IPS-18a (cell line): ENCODE results near the gene CYBA.

ENCODE experiments used
- H3K27ac ChIP-seq: one replicate; pipeline ENCODE4 v1.5.1; 2013; ENCODE audit warnings: low read length
- H3K27me3 ChIP-seq: one replicate; pipeline ENCODE4 v1.6.1; 2013; ENCODE audit warnings: mild to moderate bottlenecking, low read length; ENCODE audit not compliant: control insufficient read depth, insufficient read depth
- H3K36me3 ChIP-seq: one replicate; pipeline ENCODE4 v1.6.1; 2013; ENCODE audit warnings: low read depth, low read length; ENCODE audit not compliant: control insufficient read depth
- H3K4me1 ChIP-seq: one replicate; pipeline ENCODE4 v1.6.1; 2013; ENCODE audit warnings: low read depth, low read length; ENCODE audit not compliant: control insufficient read depth
- H3K4me3 ChIP-seq: one replicate; pipeline ENCODE4 v1.5.1; 2013; ENCODE audit warnings: low read length
- H3K9ac ChIP-seq: one replicate; pipeline ENCODE4 v1.6.1; 2013; ENCODE audit warnings: mild to moderate bottlenecking, low read length, moderate library complexity
- H3K9me3 ChIP-seq: one replicate; pipeline ENCODE4 v1.6.1; 2013; ENCODE audit warnings: low read depth, low read length; ENCODE audit not compliant: control insufficient read depth

CYBA gene

DNA sequence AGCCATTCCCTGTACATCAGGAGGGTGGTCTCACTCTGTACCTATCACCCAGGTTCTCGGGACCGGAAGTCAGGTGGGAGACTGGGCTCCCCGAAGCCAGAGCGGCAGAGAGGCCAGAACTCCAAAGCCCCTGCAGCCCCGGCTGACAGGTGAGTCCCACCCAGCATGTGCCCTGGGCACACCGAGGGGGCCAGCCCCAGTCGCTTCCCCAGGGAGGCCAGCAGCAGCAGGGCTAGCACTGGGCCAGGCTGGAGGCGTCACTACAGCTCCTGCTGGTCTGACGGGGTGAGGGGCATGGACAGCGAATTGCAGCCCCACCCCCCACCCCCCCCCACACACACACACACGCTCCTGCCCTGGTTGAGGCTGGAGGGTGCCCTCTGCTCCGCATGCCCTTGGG is 20.4 kb downstream of the CYBA start:
- peaks cover 5% of the 10 kb centered on the region for H3K27me3 ChIP-seq
- no peak overlapping the region for H3K9ac ChIP-seq
- no peaks in the 10 kb centered on the region for H3K9me3 ChIP-seq
- H3K36me3 ChIP-seq: peaks cover 21% of the 10 kb centered on the region
- no peak overlapping the region for H3K4me3 ChIP-seq
- peaks cover 3% of the 10 kb centered on the region for H3K4me1 ChIP-seq
- H3K27ac ChIP-seq: no peak overlapping the region

DNA sequence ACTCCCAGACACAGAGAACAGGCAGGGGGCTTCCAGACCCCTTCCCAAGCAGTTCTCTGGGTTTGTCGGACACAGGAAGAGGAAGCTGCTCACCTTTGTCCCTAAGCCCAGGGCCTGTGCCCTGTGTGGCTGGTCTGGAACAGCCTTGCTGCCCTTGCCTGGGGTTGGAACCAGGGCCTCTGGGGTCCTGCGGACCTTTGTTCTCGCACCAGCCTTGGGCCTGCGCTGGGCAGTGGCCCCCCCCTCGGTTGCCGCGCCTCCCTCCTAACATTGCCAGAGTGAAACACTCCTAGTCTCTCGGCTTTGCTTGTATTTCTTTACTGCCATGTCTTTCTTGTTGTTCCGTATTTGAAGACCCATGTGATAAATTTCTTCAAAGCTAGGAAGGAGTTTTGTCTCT is 21.0 kb downstream of the CYBA start:
- Histone ChIP-seq H3K9ac (no peak overlapping the region), H3K9me3 (no peaks in the 10 kb centered on the region), H3K4me1 (peaks cover 3% of the 10 kb centered on the region), H3K4me3 (no peak overlapping the region), H3K36me3 (peaks cover 27% of the 10 kb centered on the region), H3K27ac (no peak overlapping the region), H3K27me3 (no peaks in the 10 kb centered on the region)

DNA sequence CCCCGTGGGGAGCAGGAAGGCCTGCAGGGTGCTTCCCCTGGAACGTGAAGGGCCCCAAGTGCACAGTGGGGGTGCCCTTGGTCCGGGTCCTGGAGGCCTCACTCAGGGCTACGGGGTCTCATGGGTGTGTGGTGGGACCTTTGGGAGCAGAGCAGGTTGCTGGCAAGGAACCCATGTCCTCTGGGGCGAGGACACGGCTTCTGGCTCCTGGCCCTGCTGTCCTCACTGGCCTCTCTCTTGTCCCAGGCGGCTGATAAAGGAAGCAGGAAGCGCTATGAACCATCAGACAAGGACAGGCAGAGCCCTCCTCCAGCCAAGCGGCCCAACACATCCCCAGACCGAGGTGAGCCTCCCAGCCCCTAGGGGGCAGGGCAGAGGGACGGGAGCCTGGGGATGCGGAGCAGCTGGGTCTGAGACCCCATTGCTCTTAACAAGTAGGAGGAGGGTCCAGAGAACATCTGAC is 22.3 kb downstream of the CYBA start:
- Histone ChIP-seq H3K36me3 (peaks cover 38% of the 10 kb centered on the region), H3K9me3 (no peaks in the 10 kb centered on the region), H3K4me3 (no peak overlapping the region), H3K27ac (no peak overlapping the region), H3K4me1 (no peaks in the 10 kb centered on the region), H3K27me3 (no peaks in the 10 kb centered on the region), H3K9ac (no peak overlapping the region)

DNA sequence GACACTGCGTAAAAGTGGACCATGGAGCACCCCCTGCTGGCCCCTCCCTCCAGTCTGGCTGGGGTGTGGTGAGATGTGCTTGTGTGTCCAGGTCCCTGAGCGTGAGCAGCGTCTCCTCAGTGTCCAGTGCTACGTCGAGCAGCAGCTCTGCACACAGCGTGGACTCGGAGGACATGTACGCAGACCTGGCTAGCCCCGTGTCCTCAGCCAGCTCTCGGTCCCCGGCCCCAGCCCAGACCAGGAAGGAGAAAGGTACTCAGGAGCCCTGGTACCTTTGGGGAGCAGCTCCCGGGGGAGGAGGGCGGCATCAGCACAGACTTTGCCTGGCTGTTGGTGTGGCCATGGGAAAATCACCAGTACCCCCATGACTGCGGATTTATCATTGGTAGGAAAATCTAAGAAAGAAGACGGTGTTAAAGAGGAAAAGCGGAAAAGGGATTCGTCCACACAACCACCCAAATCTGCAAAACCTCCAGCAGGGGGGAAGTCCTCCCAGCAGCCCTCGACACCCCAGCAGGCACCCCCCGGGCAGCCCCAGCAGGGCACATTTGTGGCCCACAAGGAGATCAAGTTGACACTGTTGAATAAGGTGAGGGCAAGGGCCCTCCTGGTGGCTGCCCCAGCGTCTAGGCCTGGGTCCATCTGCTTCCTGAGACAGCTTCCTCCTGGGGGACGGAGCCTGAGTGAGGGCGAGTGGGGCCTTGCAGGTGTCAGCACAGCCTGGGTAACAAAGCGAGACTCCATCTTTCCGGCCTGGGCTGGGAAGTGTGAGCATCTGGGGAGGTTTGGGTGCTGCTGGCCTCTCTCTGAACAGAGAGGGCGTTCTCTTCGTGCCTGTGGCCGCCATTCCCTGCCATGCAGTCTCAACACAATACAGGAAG is 23.1 kb downstream of the CYBA start:
- Histone ChIP-seq H3K4me1 (no peaks in the 10 kb centered on the region), H3K27ac (no peak overlapping the region), H3K27me3 (no peaks in the 10 kb centered on the region), H3K9me3 (no peaks in the 10 kb centered on the region), H3K36me3 (peaks cover 45% of the 10 kb centered on the region), H3K9ac (no peak overlapping the region), H3K4me3 (no peak overlapping the region)

DNA sequence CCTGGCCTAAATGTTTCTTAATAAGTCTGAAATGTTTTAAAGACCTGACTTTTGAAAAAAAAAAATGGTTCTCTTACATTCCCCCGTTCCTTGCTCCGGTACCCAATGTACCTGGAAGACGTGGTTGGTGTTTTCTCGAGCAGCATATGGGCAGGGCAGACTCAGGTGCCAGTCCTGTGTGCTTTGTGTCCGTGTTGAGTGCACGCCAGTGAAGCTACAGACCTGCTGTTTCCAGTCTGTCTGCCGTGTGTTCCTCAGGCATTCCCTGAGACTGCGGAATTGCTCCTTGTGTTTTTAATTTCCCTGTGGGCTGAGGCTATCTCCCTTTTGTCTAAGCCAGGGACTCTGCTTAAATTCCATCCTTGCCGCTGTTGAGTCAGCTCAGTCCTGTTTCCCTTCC is 24.2 kb downstream of the CYBA start:
- no peaks in the 10 kb centered on the region for H3K9me3 ChIP-seq
- H3K9ac ChIP-seq: no peak overlapping the region
- H3K4me1 ChIP-seq: no peaks in the 10 kb centered on the region
- H3K36me3 ChIP-seq: peaks cover 54% of the 10 kb centered on the region
- H3K27me3 ChIP-seq: no peaks in the 10 kb centered on the region
- H3K27ac ChIP-seq: no peak overlapping the region
- H3K4me3 ChIP-seq: no peak overlapping the region

DNA sequence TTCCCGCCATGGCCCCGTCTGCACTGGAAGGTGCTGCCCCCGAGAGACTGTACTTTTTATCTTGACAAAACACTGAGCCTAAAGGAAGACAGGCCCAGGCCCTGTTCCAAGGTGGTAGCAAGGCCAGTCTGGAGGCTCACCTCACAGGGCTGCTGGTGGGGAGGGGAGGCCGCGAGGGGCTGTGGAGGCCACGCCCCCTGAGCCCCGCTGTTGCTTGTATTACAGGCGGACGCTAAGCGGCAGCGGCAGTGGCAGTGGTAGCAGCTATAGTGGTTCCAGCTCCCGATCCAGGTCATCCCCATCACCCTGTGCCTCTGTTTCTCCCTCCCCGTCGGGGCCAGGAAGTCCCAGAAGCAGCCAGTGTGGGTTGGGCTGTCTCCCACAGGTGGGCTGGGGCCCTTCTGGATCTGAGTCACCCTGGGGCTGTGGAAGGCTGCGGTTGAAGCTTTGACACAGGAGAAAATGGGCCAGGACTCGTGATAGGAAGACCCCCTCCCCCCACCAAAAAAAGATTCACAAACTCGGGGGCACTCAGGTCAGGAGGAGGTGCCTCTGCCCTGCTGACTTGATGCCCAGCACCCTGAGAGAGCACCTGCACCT is 25.8 kb downstream of the CYBA start:
- H3K27me3 ChIP-seq: no peaks in the 10 kb centered on the region
- H3K4me1 ChIP-seq: no peaks in the 10 kb centered on the region
- H3K4me3 ChIP-seq: no peak overlapping the region
- peaks cover 51% of the 10 kb centered on the region for H3K36me3 ChIP-seq
- H3K27ac ChIP-seq: no peak overlapping the region
- H3K9ac ChIP-seq: no peak overlapping the region
- no peaks in the 10 kb centered on the region for H3K9me3 ChIP-seq

DNA sequence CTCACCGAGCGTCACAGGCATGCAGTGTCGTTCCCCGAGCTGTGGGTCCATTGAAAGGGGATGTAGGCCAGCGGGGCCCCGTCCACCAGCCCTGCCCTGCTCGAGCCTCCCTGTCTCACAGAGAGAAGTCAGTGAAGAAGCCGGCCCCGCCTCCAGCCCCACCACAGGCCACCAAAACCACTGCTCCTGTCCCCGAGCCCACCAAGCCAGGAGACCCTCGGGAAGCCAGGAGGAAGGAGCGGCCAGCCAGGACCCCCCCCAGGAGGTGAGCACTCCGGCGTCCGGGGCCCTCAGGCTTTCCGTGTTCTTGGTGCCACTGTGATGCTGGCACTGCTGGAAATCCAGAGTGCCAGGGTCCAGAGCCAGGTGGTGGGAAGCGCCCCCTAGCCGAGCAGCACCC is 26.4 kb downstream of the CYBA start:
- Histone ChIP-seq H3K4me3 (no peak overlapping the region), H3K27ac (no peak overlapping the region), H3K9me3 (no peaks in the 10 kb centered on the region), H3K27me3 (no peaks in the 10 kb centered on the region), H3K4me1 (no peaks in the 10 kb centered on the region), H3K9ac (no peak overlapping the region), H3K36me3 (peaks cover 46% of the 10 kb centered on the region)

DNA sequence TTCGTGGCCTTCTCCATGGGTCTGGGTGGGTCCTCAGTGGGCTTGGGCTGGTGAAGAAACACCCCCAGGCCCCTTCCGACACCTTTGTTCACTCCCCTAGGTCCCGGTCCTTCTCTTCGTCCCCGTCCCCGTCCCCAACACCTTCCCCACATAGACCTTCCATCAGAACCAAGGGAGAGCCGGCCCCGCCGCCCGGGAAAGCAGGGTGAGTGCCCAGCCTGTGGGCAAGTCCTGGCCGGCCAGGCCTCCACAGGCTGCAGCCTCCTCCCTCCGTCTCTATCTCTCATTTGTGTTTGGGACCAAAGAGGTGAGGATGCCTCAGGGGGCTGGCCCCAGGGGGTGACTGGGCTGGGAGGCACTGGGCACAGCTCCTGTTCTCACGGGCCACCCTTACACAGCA is 27.0 kb downstream of the CYBA start:
- Histone ChIP-seq H3K27ac (no peak overlapping the region), H3K9ac (no peak overlapping the region), H3K27me3 (no peaks in the 10 kb centered on the region), H3K4me3 (no peak overlapping the region), H3K4me1 (no peaks in the 10 kb centered on the region), H3K9me3 (no peaks in the 10 kb centered on the region), H3K36me3 (peaks cover 46% of the 10 kb centered on the region)

DNA sequence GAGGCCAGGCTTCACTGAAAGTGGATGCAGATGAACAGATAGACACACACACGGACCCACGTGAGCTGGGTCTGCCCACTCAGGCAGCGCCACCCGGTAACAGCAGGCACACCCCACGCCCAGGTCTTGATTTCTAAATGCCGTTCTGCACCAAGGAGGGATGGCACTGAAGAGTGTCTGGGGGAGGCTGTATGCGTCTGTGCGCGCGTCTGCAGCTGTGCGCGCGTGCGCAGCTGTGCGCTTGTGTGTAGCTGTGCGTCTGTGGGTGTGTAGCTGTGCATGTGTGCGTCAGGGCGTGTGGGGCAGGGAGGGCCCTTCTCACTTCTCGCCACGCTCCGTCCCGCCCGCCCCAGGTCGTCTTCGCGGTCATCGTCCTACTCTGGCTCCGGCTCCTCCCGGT is 28.0 kb downstream of the CYBA start:
- no peaks in the 10 kb centered on the region for H3K27me3 ChIP-seq
- H3K9me3 ChIP-seq: no peaks in the 10 kb centered on the region
- H3K4me3 ChIP-seq: no peak overlapping the region
- H3K36me3 ChIP-seq: peaks cover 49% of the 10 kb centered on the region
- H3K9ac ChIP-seq: no peak overlapping the region
- no peaks in the 10 kb centered on the region for H3K4me1 ChIP-seq
- no peak overlapping the region for H3K27ac ChIP-seq

DNA sequence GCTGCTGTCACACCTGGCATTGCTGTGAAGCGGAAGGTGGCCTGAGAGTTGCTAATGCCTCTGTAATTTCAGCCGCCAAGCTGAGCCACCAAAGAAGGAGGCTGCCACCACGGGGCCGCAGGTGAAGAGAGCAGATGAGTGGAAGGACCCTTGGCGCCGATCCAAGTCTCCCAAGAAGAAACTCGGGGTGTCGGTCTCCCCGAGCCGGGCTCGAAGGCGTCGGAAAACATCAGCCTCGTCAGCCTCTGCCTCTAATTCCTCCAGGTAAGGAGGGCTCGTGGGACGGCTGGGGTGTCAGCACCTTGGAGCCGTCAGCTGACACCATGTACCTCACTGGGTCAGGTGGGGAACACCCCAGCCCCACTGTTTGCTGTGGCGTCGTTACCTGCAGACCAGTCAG is 28.7 kb downstream of the CYBA start:
- Histone ChIP-seq H3K4me1 (no peaks in the 10 kb centered on the region), H3K27me3 (no peaks in the 10 kb centered on the region), H3K9ac (no peak overlapping the region), H3K27ac (no peak overlapping the region), H3K36me3 (peaks cover 46% of the 10 kb centered on the region), H3K9me3 (no peaks in the 10 kb centered on the region), H3K4me3 (no peak overlapping the region)

DNA sequence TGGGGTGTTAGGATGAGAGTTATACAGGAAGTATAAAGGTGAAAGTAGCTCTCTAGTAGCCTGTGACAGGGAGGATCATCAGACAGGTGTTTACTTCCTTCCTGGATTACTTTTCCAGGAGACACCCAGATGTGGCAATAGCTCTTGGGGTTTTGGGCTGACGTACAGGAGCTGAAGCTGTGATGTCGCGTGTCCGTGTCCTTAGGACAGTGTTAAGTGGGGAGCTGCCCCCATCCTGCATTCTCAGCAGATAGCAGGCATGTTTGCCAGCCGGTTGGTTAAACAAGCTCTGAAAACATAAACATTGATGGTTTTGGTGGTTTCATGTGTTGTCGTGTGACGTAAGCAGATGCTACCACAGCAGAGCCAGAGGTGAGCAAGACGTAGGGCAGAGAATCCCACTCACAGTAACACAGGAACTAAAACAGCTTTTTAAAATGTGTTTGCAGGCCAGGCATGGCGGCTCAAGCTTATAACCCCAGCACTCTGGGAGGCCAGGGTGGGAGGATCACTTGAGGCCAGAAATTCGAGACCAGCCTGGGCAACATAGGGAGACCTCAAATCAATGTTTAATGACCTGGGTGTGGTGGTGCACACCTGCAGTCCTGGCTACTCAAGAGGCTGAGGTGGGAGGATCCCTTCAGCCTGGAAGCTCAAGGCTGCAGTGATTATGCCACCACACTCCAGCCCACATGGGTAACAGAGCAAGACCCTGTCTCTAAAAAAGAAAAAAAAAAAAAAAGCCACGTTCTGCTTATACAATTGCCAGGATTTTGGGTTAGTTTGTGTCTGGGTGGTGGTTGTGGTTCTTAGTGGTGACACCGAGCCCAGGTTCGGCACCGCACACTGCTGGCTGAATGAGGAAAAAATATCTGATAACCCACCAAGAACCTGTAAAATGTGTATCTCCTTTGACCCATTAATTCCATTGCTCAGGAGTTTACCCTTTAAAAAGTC is 30.7 kb downstream of the CYBA start:
- no peaks in the 10 kb centered on the region for H3K9me3 ChIP-seq
- H3K9ac ChIP-seq: no peak overlapping the region
- no peaks in the 10 kb centered on the region for H3K27me3 ChIP-seq
- no peaks in the 10 kb centered on the region for H3K4me1 ChIP-seq
- H3K36me3 ChIP-seq: peaks cover 35% of the 10 kb centered on the region
- H3K4me3 ChIP-seq: no peak overlapping the region
- no peak overlapping the region for H3K27ac ChIP-seq
